GM12865 (cell line): Measurements from ENCODE around the gene CDH11.

Experiments used
- DNase-seq: peaks from one replicate; pipeline ENCODE4 v3.0.0; 2010; ENCODE audit warnings: low read depth
- H3K4me3 ChIP-seq: 2 replicates; pipeline ENCODE4 v1.5.1; 2011; ENCODE audit warnings: mild to moderate bottlenecking, low read depth, low read length, control low read depth
- CTCF ChIP-seq: IDR thresholded peaks from 2 replicates; pipeline ENCODE4 v1.5.1; 2011; ENCODE audit warnings: low read length, control low read depth, low read depth, inconsistent platforms; ENCODE audit not compliant: insufficient read depth; ENCODE audit errors: missing control alignments

The CDH11 gene

GRCh38 chr16:65095906-65096305 lies 26.0 kb downstream of the CDH11 start:
- H3K4me3 ChIP-seq = no peak overlapping the region
- TF ChIP-seq CTCF = no peak
- DNase-seq = no peak

- no peak for DNase-seq
- TF ChIP-seq CTCF = no peak
- no peak overlapping the region for H3K4me3 ChIP-seq
Observed at GRCh38 chr16:65095090-65095728, 26.7 kb downstream of the CDH11 start.

GRCh38 chr16:65094009-65094408 lies 27.9 kb downstream of the CDH11 start:
- no peak for DNase-seq
- TF ChIP-seq CTCF = no peak

GRCh38 chr16:65083164-65083857 lies 38.6 kb downstream of the CDH11 start:
- TF ChIP-seq CTCF = no peak
- no peak overlapping the region for H3K4me3 ChIP-seq
- DNase-seq = no peak

More at GRCh38 chr16:65094009-65094408, 27.9 kb downstream of the CDH11 start:
- H3K4me3 ChIP-seq = no peak overlapping the region

- TF ChIP-seq CTCF = no peak
- no peak overlapping the region for H3K4me3 ChIP-seq
- no peak for DNase-seq
Observed at GRCh38 chr16:65079549-65079948, 42.3 kb downstream of the CDH11 start.

GRCh38 chr16:65077181-65077580 lies 44.7 kb downstream of the CDH11 start:
- TF ChIP-seq CTCF = no peak
- no peak overlapping the region for H3K4me3 ChIP-seq
- DNase-seq = no peak
